Cerebellar cortex (tissue), 1 donor: ENCODE data around the gene PLCXD1.
"Not testable (repeated sequence)": the region's sequence is repeated elsewhere in the genome, so short reads cannot be mapped to it uniquely, and the experiment has no call there.

Experiments
- DNase-seq: peaks from one replicate; pipeline ENCODE4 v3.0.0-alpha.2; 2015; ENCODE audit warnings: low spot score

PLCXD1 gene

DNA sequence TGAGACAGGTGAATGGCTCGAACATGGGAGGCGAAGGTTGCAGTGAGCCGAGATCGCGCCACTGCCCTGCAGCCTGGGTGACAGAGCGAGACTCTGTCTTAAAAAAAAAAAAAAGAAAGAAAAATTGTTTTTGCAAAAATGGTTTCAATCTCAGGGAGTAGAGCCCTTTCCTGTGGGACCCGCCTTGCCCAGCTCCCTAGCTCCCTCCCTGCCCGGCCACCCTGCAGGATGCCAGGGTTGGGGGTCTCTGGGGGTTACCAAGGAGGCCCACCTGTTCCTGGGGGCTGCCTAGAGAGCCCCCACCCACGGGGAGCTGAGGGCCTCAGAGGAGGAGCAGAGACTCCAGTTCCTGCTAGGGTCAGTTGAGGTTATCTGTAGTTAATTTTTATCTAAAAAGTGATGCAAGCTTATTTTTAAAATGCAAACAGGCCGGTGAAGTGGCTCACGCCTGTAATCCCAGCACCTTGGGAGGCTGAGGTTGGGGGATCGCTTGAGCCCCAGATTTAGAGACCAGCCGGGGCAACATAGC lies 18.7 kb upstream of the PLCXD1 start:
- no peak for DNase-seq

DNA sequence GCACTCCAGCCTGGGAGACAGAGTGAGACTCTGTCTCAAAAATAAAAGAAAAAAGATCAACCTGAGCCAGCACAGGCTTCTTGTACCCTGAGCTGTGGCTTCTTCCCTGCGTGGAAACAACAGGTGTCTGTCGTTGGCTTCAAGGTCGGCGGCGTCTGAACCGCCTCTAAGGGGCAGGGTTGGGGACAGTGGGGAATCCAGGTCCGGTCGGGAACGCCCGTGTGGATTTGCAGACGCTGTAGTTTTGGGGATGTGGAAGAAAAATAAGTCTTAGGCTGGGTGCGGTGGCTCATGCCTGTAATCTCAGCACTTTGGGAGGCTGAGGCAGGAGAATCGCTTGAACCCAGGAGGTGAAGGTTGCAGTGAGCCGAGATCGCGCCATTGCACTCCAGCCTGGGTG lies 17.2 kb upstream of the PLCXD1 start:
- DNase-seq: not testable (repeated sequence)

DNA sequence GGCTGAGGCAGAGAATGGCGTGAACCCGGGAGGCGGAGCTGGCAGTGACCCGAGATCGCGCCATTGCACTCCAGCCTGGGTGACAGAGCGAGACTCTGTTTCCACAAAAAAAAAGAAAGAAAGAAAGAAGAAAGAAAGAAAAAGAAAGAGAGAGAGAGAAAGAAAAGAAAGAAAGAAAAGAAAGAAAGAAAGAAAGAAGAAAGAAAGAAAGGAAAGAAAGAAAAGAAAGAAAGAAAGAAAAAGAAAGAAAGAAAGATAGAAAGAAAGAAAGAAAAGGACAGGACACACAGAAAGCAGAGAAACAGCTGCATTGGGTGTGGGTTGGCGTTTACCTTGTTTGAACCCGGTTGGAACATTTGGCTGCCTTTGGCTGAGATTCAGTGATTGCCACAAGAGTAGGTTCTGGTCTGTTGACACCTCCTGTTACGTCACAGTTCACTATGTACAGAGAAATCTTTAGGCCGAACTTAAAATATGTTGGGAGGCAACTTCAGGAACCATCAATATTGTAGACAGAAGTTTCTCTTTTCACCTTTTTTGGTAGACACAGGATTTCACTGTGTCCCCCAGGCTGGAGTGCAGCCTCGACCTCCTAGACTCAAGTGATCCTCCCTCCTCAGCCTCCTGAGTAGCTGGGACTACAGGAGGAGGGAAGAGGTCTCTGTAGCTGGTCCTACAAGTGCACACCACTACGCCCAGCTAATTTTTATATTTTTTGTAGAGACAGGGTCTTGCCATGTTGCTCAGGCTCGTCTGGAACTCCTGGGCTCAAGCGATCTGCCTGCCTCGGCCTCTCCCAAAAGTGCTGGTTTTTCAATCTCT lies 16.3 kb upstream of the PLCXD1 start:
- no peak for DNase-seq

DNA sequence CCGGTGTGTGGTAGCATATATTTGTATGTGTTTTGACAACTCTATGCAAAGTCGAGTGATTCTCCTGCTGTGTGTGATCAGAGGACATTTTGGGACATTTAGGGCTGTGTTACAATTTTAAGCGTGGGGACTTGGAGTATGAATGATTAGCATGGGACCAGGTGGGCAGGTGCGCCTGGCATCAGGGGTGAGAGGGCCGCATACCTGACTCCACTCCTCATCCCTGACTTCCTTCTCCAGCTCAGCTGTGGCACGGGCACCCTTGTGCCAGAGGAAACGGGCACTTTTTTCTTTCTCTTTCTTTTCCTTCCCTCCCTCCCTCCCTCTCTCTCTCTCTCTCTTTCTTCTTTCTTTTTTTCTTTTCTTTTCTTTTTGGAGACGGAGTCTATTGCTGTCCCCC lies 15.7 kb upstream of the PLCXD1 start:
- no peak for DNase-seq

DNA sequence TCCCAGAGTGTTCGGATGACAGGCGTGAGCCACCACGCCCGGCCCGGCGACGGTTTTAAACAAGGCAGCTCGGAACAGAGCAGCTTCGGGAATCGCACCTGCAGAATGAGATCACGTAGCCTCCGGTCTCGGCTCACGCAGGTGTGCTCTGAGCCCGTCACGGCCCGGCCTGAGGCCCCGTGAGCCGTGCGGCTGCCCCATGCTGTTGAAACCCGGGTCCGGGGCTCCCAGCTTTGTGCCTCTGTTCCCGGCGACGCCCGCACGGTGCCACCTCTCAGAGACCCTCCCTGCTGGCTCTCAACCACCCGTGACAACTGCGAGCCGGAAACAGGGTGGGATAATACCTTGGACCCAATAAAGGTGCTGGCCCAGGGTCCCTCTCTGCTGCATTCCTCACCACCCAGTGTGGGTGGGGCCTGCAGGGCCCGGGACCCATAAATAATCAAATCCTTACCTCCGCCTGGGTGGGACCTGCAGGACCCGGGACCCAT lies 13.4 kb upstream of the PLCXD1 start:
- DNase-seq: no peak

DNA sequence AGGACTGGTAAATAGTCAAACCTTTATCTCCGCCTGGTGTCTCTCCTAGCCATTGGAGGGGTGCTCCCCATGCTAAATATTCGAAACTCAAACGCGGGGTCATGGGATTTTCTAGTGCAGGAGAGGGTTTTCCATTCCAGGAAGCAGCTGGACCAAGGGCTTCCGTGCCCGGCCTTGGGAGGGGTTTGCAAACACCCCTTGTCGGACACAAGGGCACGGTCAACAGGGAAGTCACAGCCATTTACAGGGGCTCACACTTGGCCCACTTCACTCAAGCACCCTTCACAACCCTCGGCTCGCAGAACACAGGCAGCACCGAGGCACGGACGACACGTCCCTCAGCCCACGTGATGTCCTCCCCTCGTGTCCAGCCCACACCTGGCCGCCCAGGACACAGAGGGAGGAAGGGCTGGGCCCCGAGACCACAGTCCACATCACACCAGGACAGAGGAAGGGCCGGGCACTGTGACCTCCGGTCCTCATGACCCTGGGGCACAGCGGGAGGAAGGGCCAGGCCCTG lies 10.3 kb upstream of the PLCXD1 start:
- no peak for DNase-seq

DNA sequence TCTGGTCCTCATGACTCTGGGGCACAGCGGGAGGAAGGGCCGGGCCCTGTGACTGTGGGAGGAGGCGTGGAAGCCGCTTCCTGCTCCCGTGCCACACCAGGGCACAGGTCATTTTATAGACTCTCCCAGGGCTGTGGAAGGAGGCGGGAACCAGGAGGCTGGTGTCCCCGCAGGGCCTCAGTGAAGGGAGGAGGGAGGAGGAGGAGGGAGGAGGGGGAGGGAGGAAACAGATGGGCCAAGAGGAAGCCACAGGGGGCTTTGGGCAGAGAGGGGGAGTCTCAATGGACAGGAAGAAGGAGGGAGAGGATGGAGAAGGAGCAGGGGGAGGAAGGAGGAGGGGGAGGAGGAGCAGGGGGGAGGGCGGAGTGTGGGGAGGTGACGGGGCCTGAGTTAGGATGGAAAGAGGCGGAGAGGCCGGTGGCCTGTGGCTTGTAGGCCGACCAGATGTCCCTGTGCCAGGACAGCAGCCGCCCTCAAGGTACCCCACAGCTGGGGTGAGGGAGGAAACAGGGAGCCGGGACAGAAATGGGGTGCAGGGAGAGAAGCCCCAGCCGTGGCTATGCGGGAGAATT lies 6.2 kb upstream of the PLCXD1 start:
- no peak for DNase-seq

DNA sequence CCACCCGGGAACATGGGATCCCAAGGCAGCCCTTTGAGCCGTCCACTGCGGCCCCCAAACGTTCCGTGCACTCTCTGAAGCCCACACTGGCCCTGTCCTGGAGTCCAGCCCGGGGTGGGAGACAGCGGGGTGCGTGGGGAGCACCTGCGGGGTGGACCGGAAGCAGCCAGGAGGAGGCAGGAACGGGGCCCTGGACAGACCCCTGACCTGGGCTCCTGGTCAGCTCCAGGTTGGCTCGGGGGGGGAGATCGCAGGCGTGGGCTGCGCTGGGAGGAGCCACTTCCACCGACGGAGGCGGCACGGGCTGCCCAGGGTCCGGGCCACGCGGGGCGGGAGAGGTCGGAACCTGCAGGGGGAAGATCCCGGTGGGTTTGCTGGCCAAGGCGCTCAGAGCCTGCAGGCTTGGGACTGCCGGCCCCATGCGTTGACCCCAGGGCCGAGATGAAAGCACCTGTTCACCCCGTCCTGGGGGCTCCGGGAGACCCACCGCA lies 5.7 kb upstream of the PLCXD1 start:
- no peak for DNase-seq

DNA sequence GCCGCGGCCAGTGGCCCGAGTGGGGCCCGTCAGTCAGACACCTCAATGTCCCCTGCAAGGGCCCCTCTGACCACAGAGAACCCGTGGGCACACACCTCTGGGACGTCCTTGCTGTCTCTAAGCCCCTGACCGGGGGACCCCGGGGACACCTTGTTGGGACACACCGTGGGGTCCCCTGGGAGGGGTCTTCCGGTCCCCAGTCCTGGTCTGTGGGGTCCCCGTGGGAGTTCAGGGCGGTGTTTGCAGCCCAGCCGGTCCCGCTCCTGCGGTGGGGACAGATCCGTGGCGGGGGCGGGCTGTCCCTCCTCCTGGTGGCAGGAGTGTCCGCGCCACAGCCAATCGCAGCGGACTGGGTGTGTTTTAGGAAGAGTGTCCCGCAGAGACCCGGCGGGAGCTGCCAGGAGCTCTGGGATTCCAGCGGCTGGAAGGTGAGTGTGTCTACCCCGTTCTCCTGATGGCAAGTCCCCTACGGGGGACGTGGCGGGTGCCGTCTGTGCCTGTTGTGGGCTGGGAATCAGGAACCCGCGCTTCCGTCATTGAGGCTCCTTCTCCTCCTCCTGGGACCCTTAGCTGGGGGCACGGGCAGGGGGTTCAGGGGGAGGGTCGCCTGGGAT lies 5.1 kb upstream of the PLCXD1 start:
- DNase-seq: peak; percentile 55

DNA sequence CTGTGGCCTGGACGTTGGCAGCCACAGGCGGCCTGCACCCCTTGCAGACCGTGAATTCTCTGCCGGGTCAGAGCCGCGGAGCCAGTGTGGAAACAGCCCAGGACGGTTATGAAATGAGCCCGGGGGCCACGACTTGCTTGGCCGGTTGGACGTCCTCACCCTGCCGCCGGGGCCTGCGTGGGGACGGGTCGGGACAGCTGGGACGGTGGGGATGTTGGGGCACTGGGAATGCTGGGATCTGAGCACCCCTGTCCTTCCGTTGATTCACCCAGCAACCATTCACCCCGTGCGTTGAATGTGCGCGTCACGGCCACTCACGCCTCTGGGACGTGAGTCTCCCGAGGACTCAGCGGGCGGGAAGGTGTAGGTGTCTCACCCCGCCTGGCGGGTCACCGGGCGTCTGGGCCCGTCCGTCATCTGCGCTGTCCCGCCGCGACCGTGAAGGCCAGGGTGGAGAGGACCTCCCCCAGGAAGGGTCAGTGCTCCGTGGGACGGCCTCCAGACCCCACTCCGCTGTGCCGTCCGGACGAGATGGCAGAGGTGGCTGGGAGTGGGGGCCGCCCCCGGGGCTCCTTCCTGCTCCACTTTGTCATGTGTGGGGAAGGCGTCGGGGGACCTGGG lies 4.5 kb upstream of the PLCXD1 start:
- no peak for DNase-seq

DNA sequence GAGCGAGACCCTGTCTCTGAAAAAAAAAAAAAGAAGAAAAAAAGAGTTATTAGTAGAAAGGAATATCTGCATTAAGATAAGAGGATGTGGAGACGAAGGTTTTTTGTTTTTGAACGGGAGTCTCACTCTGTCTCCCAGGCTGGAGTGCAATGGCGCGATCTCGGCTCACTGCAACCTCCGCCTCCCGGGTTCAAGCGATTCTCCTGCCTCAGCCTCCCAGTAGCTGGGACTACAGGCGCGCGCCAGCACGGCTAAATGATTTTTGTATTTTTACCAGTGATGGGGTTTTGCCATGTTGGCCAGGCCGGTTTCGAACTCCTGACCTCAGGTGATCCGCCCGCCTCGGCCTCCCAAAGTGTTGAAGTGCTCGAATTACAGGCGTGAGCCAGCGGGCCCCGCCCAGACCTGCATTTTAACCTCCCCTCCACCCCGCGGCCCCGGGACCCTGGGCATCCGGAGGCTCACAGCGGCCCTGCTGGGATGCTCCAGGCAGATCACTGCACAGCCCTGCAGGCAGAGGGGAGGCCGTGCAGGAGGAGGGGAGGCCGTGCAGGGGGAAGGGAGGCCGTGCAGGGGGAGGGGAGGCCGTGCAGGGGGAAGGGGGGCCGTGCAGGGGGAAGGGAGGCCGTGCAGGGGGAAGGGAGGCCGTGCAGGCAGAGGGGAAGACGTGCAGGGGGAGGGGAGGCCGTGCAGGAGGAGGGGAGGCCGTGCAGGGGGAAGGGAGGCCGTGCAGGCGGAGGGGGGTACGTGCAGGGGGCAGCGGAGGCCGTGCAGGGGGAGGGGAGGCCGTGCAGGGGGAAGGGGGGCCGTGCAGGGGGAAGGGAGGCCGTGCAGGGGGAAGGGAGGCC lies 1.2 kb upstream of the PLCXD1 start:
- DNase-seq: not testable (repeated sequence)

DNA sequence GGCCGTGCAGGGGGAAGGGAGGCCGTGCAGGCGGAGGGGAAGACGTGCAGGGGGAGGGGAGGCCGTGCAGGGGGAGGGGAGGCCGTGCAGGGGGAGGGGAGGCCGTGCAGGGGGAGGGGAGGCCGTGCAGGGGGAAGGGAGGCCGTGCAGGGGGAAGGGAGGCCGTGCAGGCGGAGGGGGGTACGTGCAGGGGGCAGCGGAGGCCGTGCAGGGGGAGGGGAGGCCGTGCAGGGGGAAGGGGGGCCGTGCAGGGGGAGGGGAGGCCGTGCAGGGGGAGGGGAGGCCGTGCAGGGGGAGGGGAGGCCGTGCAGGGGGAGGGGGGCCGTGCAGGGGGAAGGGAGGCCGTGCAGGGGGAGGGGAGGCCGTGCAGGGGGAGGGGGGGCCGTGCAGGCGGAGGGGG lies 459 bp upstream of the PLCXD1 start:
- DNase-seq: not testable (repeated sequence)

DNA sequence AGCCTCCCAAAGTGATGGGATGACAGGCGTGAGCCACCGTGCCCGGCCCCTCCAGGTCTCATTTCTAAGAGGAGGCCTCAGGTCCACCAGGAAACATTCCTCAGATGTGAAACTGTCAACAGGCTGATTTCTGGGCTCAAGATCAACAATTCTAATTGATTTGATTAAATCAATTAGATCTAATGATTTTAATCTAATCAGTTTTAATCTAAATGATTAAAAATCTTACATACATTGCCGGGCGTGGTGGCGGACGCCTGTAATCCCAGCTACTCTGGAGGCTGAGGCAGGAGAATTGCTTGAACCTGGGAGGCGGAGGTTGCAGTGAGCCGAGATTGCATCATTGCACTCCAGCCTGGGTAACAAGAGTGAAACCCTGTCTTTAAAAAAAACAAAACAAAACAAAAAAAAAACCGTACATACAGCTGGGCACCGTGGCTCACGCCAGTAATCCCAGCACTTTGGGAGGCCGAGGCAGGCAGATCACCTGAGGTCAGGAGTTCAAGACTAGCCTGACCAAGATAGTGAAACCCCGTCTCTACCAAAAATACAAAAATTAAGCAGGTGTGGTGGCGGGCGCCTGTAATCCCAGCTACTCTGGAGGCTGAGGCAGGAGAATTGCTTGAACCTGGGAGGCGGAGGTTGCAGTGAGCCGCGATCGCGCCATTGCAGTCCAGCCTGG lies 960 bp downstream of the PLCXD1 start:
- DNase-seq: not testable (repeated sequence)

DNA sequence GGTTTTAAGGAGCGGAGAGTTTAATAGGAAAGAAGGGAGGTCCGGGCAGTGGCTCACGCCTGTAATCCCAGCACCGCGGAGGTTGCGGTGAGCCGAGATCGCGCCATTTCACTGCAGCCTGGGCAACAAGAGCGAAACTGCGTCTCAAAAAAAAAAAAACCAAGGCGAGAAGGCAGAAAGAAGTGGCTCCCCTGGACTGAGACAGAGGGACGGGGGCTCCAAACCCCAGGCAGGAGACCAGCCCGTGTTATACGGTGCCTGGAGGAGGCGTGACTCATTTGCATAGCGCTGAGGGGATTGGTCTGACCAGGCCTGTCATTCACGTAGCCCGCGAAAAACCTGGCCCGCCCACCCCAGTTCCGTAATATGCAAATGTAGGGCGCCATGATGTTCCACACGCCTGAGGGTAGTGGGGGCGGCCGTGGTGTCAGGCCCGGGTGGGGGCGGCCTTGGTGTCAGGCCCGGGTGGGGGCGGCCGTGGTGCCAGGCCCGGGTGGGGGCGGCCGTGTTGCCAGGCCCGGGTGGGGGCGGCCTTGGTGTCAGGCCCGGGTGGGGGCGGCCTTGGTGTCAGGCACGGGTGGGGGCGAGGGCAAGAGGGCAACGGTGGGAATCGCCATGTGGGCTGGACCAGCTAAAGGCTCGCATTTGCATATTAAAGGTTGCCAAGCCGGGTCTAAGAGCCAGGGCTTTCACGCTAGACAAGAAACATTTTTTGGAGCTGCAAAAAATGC lies 2.1 kb downstream of the PLCXD1 start:
- DNase-seq: peak; percentile 96

DNA sequence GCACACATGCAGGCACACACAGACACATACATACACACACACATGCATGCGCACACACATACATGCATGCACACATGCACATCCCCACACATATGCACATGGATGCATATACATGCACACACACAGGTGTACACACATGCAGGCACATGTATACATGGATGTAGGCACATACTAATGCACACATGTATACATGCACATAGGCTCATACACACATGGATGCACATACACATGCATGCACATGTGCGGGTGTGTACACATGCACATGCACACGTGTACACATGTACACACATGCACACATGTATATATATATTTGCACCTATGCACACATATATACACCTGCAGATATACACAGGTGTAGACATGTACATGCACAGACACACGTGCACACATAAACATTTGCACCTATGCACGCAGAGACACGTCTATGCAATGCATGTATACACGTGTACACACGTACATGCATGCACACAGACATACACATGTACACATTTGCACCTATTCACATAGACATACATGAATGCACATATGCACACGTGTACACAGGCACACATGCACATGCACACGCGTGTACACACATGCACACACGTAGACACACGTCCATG lies 4.0 kb downstream of the PLCXD1 start:
- DNase-seq: no peak

DNA sequence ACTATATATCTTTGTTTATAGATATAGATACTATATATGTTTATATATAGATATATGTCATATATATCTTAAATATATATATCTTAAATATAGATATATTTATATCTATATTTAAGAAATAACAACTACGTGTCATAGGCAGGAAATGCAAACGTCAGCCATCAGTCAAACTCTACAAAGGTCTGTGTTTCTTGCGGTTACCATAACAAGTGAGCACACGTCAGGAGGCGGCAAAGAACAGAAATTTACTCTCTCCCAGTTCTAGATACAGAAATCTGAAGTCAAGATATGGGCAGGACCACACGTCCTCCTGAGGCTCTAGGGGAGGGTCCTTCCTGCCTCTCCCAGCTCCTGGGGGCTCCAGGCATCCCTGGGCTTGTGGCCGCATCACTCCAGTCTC lies 6.5 kb downstream of the PLCXD1 start:
- DNase-seq: no peak

DNA sequence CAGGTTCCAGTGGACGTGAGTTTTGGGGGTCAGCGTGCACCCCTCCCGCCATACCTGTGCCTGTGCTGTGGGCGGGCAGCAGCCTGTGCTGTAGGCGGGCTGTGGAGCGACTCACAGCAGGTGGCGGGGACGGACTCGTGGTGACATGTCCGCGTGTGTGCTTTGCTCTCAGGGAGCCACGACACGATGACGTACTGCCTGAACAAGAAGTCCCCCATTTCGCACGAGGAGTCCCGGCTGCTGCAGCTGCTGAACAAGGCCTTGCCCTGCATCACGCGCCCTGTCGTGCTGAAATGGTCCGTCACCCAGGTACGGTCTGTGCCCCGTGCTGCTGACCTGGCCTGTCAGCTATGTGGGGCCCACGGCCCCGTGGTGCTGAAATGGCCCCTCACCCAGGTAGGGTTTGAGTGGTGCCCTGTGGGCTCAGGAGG lies 7.4 kb downstream of the PLCXD1 start:
- DNase-seq: no peak

DNA sequence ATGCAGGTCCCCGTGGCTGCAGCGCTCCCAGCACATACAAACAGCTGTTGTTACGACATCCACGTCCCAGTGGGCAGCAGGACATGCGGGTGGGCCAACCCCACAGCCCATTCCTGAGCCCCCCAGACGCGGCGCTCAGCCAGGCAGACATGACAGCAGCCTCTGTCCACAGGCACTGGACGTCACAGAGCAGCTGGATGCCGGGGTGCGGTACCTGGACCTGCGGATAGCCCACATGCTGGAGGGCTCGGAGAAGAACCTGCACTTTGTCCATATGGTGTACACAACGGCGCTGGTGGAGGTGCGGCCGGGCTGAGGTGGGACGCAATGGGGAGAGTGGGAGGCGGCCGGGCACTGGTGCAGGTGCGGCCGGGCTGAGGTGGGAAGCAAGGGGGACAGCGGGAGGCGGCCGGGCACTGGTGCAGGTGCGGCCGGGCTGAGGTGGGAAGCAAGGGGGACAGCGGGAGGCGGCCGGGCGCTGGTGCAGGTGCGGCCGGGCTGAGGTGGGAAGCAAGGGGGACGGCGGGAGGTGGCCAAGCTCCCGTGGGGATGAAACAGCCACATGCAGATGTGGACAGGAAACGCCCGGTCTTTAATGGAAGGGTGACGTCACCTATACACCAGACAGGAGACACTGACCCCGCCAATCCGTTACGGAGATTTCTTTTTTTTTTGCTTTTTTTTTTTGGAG lies 9.4 kb downstream of the PLCXD1 start:
- DNase-seq: no peak

DNA sequence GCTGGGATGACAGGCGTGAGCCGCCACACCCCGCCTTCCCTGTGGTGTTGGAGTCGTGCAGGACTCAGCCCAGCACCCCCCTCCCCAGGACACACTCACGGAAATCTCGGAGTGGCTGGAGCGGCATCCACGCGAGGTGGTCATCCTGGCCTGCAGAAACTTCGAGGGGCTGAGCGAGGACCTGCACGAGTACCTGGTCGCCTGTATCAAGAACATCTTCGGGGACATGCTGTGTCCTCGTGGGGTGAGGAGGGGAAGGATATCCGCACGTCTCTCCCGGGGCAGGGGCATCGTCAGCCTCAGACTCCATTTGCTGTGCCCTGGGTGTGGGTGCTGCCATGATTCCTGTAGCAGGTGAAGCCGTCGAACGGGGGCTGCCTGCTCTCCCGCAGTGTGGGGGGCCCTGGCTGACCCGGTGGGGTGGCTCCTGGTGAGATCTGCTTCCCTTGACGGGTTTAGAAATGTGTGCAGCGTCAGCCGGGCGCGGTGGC lies 10.3 kb downstream of the PLCXD1 start:
- no peak for DNase-seq
